Duodenal mucosa (tissue), 2 donors: Measurements from ENCODE around the gene ZNF384.
A peak's percentile ranks its signal among the peaks of the same experiment; 100 is the strongest.

Source experiments
- H3K27ac ChIP-seq: one replicate; pipeline ENCODE4 v1.7.0; 2013; ENCODE audit warnings: low read depth, low read length
- H3K27me3 ChIP-seq, 2 donors: one replicate each; pipeline ENCODE4 v1.7.0; 2013; ENCODE audit warnings: low read length in 2 of 2, control low read depth in 1 of 2; ENCODE audit not compliant: insufficient read depth in 2 of 2, control insufficient read depth in 1 of 2
- H3K36me3 ChIP-seq, 2 donors: one replicate each; pipeline ENCODE4 v1.7.0; 2013; ENCODE audit warnings: low read length in 2 of 2, control low read depth in 1 of 2; ENCODE audit not compliant: insufficient read depth in 2 of 2, control insufficient read depth in 1 of 2
- H3K4me1 ChIP-seq, 2 donors: one replicate each; pipeline ENCODE4 v1.7.0; 2013; ENCODE audit warnings: low read length in 2 of 2, control low read depth in 1 of 2; ENCODE audit not compliant: insufficient read depth in 2 of 2, control insufficient read depth in 1 of 2
- H3K4me3 ChIP-seq, 2 donors: one replicate each; pipeline ENCODE4 v1.7.0; 2013; ENCODE audit warnings: low read length in 2 of 2, low read depth in 1 of 2
- H3K9ac ChIP-seq, 2 donors: one replicate each; pipeline ENCODE4 v1.7.0; 2013; ENCODE audit warnings: low read length in 2 of 2, low read depth in 1 of 2
- H3K9me3 ChIP-seq, 2 donors: one replicate each; pipeline ENCODE4 v1.7.0; 2013; ENCODE audit warnings: low read length in 2 of 2, control low read depth in 1 of 2; ENCODE audit not compliant: control insufficient read depth in 1 of 2

Gene ZNF384

DNA sequence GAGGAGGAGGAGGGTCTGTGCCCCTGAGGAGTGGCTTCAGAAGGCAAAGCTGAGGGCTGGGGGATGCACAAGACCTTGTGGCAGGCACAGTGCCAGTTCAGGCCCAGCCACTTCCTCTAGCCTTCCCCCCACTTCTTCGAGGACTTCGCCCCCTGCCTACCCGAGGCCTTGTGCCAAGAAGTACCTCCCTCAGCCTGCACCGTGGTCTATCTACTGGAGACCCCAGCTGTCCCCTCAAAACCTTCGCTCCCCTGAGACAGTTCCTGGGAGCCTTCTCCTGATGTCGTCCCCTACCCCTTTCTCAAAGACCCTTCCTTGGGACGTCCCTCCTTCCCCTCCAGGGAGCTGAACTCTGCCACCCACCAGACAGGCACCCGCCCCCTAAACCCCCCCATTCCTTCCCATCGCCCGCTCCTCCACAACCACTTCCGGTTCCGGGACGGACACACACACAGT, 604 bp downstream of the ZNF384 start:
- H3K4me1 ChIP-seq = peaks cover 29 to 39% of the 10 kb centered on the region in 2 donors
- peaks cover 0 to 9% of the 10 kb centered on the region in 2 donors for H3K36me3 ChIP-seq
- H3K4me3 ChIP-seq = peak overlapping the region; percentile 81 to 95
- H3K9ac ChIP-seq = peak overlapping the region; percentile 87 to 91
- H3K27me3 ChIP-seq = no peaks in the 10 kb centered on the region
- H3K9me3 ChIP-seq = no peaks in the 10 kb centered on the region
- peak overlapping the region; percentile 97 for H3K27ac ChIP-seq

- Histone ChIP-seq H3K9ac (no peak overlapping the region), H3K36me3 (peaks cover 0 to 21% of the 10 kb centered on the region in 2 donors), H3K4me1 (peaks cover 29 to 35% of the 10 kb centered on the region in 2 donors), H3K27ac (no peak overlapping the region), H3K4me3 (no peak overlapping the region), H3K9me3 (no peaks in the 10 kb centered on the region), H3K27me3 (no peaks in the 10 kb centered on the region)
Measured at GRCh38 chr12:6685814-6686213, 3.4 kb downstream of the ZNF384 start.

DNA sequence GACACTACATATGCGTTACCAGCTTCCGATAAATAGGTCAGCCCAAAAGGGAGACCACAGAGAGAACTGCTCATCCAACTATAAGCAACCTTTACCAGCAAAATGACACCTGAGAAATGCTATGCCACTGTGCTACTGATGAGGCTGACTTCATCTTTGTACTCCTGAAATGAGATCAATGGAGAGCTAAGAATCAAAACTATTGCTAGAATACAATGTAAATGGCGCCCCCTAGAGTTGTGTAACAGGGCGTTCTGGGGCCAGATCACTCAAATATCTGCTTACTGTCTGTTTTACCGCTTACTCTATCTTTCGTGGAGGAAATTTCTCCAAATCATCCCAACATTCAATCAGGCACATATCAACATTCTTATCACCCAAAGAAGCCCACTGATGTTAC, 4.6 kb downstream of the ZNF384 start:
- Histone ChIP-seq H3K27me3 (no peaks in the 10 kb centered on the region), H3K27ac (no peak overlapping the region), H3K4me1 (peaks cover 23 to 27% of the 10 kb centered on the region in 2 donors), H3K36me3 (peaks cover under 1 to 28% of the 10 kb centered on the region in 2 donors), H3K9ac (no peak overlapping the region), H3K4me3 (no peak overlapping the region), H3K9me3 (no peaks in the 10 kb centered on the region)

GRCh38 chr12:6676962-6677361, 12.2 kb downstream of the ZNF384 start:
- peaks cover 62 to 85% of the 10 kb centered on the region in 2 donors for H3K36me3 ChIP-seq
- no peaks in the 10 kb centered on the region for H3K9me3 ChIP-seq
- H3K4me1 ChIP-seq = no peaks in the 10 kb centered on the region
- no peak overlapping the region for H3K4me3 ChIP-seq
- H3K27ac ChIP-seq = no peak overlapping the region
- no peaks in the 10 kb centered on the region for H3K27me3 ChIP-seq
- H3K9ac ChIP-seq = no peak overlapping the region

DNA sequence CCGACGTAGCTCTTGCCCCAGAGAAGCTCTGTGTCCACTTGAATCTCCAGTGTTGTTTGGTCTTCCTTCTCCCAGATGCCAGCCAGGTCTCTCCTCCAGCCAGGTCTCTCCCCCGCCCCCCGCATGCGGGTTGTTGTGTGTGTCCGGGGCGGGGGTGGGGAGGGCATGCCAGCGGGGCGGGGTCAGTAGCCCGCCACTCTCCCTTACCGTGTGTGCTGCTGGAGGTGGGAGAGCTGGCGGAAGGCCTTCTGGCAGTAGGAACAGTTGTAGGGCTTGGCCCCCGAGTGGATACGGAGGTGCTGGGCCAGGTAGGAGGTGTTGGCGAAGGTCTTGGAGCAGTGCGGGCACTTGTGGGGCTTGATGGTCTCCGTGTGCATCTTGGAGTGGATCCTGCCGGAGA, 17.0 kb downstream of the ZNF384 start:
- H3K27me3 ChIP-seq = no peaks in the 10 kb centered on the region
- no peaks in the 10 kb centered on the region for H3K4me1 ChIP-seq
- no peak overlapping the region for H3K4me3 ChIP-seq
- H3K36me3 ChIP-seq = peaks cover 71 to 98% of the 10 kb centered on the region in 2 donors
- no peak overlapping the region for H3K27ac ChIP-seq
- no peak overlapping the region for H3K9ac ChIP-seq
- no peaks in the 10 kb centered on the region for H3K9me3 ChIP-seq

GRCh38 chr12:6667559-6668210, 21.5 kb downstream of the ZNF384 start:
- Histone ChIP-seq H3K9me3 (no peaks in the 10 kb centered on the region), H3K27ac (no peak overlapping the region), H3K36me3 (peaks cover 43 to 66% of the 10 kb centered on the region in 2 donors)

GRCh38 chr12:6666211-6666610, 23.0 kb downstream of the ZNF384 start:
- Histone ChIP-seq H3K9ac (no peak overlapping the region), H3K4me1 (peaks cover 10% of the 10 kb centered on the region in 2 donors), H3K36me3 (peaks cover 30 to 51% of the 10 kb centered on the region in 2 donors), H3K27me3 (no peaks in the 10 kb centered on the region), H3K9me3 (no peaks in the 10 kb centered on the region), H3K27ac (no peak overlapping the region), H3K4me3 (no peak overlapping the region)

More at GRCh38 chr12:6667559-6668210, 21.5 kb downstream of the ZNF384 start:
- Histone ChIP-seq H3K9ac (no peak overlapping the region), H3K27me3 (no peaks in the 10 kb centered on the region), H3K4me3 (no peak overlapping the region), H3K4me1 (no peaks in the 10 kb centered on the region)

GRCh38 chr12:6664902-6665301, 24.3 kb downstream of the ZNF384 start:
- H3K4me3 ChIP-seq = no peak overlapping the region
- H3K4me1 ChIP-seq = peaks cover 10% of the 10 kb centered on the region in 2 donors

GRCh38 chr12:6662906-6663742, 26.1 kb downstream of the ZNF384 start, which contains the start of gene ING4:
TSS of gene ING4 (minus strand) at chr12:6663119. CDS start at chr12:6663101, 18 bp downstream.
- Histone ChIP-seq H3K4me1 (peaks cover 10% of the 10 kb centered on the region in 2 donors), H3K36me3 (peaks cover 13 to 29% of the 10 kb centered on the region in 2 donors), H3K4me3 (peak within 1 kb of the TSS; percentile 88 to 91), H3K27ac (peak within 1 kb of the TSS; percentile 43), H3K9me3 (no peaks in the 10 kb centered on the region), H3K27me3 (no peaks in the 10 kb centered on the region), H3K9ac (peak within 1 kb of the TSS; percentile 70 to 77)

More at GRCh38 chr12:6664902-6665301, 24.3 kb downstream of the ZNF384 start:
- Histone ChIP-seq H3K27me3 (no peaks in the 10 kb centered on the region), H3K36me3 (peaks cover 22 to 38% of the 10 kb centered on the region in 2 donors), H3K9ac (no peak overlapping the region), H3K9me3 (no peaks in the 10 kb centered on the region), H3K27ac (no peak overlapping the region)

DNA sequence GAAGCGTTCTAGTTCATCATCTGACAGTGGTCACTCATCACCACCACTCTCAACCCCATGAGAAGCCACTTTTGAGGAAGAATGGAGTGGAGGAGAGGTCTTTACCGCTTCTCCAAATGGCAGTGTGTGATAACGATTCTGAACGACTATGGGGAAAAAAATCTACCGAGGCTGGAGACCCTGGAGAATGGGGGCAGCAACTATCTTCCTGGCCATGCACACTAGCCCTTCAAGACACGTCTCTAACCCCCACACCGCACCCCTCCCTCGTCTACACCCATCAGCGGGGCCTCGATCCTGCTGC, 26.6 kb downstream of the ZNF384 start:
- H3K4me3 ChIP-seq = peak overlapping the region; percentile 88 to 91
- no peak overlapping the region for H3K27ac ChIP-seq
- peak overlapping the region; percentile 70 to 77 for H3K9ac ChIP-seq
- no peaks in the 10 kb centered on the region for H3K9me3 ChIP-seq
- peaks cover 10% of the 10 kb centered on the region in 2 donors for H3K4me1 ChIP-seq
- H3K27me3 ChIP-seq = no peaks in the 10 kb centered on the region
- peaks cover 8 to 23% of the 10 kb centered on the region in 2 donors for H3K36me3 ChIP-seq
